IMR-90 (cell line): Measurements from ENCODE around the gene ZNF593. TPM values are rescaled to one million over a fixed set of nuclear protein-coding genes. Genes with fewer than 3 reads are reported as not detected.

Experiments
- ATAC-seq: fragments of 200-7000 bp; cut with Tn5 transposase; 2 replicates; pipeline ENCODE4 v1.9.1; 2020; ENCODE audit warnings: low read depth, mild to moderate bottlenecking, moderate library complexity
- BruUV-seq: library from RNA; stranded (reverse); fragments of 400-500 nt; replicated peaks from 2 replicates; lab custom pipeline; 2021; lab: Mats Ljungman, UMichigan
- CTCF ChIA-PET: fragments of 300-600 bp; formaldehyde crosslinking; extraction: SDS; loops from one replicate; lab custom pipeline; 2021; ENCODE audit warnings: antibody characterized with exemption; lab: Yijun Ruan, JAX
- POLR2A ChIA-PET: fragments of 300-600 bp; sonication (Branson Sonifier 250); formaldehyde crosslinking; loops from one replicate; lab custom pipeline; 2022; ENCODE audit warnings: antibody characterized with exemption; ENCODE audit not compliant: unreplicated experiment; lab: Charles Lee
- DNase-seq: peaks from one replicate; pipeline ENCODE4 v3.0.0; 2013
- H2AFZ ChIP-seq: replicated peaks from 2 replicates; pipeline ENCODE3; 2013; ENCODE audit warnings: low read length, mild to moderate bottlenecking; ENCODE audit not compliant: poor library complexity
- H2AK5ac ChIP-seq: 2 replicates; pipeline ENCODE4 v1.6.1; 2013; ENCODE audit warnings: low read depth, low read length, inconsistent platforms
- H2AK9ac ChIP-seq: replicated peaks from 2 replicates; pipeline ENCODE3; 2013; ENCODE audit warnings: mild to moderate bottlenecking, low read depth, low read length, moderate library complexity; ENCODE audit not compliant: poor library complexity
- H2BK120ac ChIP-seq: 2 replicates; pipeline ENCODE4 v1.6.1; 2013; ENCODE audit warnings: low read depth, low read length, inconsistent platforms
- H2BK15ac ChIP-seq: 3 replicates; pipeline ENCODE4 v1.6.1; 2013; ENCODE audit warnings: low read depth, low read length, inconsistent platforms
- H2BK20ac ChIP-seq: 2 replicates; pipeline ENCODE4 v1.6.1; 2013; ENCODE audit warnings: low read depth, mild to moderate bottlenecking, inconsistent platforms, low read length, moderate library complexity
- H2BK5ac ChIP-seq: 2 replicates; pipeline ENCODE4 v1.6.1; 2013; ENCODE audit warnings: mild to moderate bottlenecking, low read depth, low read length, inconsistent platforms; ENCODE audit not compliant: poor library complexity, severe bottlenecking
- H3K14ac ChIP-seq: replicated peaks from 2 replicates; pipeline ENCODE4 v1.6.1; 2013; ENCODE audit warnings: low read depth, low read length, inconsistent platforms
- H3K18ac ChIP-seq: 2 replicates; pipeline ENCODE4 v1.6.1; 2013; ENCODE audit warnings: low read depth, low read length, control low read depth
- H3K23ac ChIP-seq: 2 replicates; pipeline ENCODE4 v1.6.1; 2013; ENCODE audit warnings: low read depth, low read length, inconsistent platforms
- H3K27ac ChIP-seq: 2 replicates; pipeline ENCODE4 v1.5.1; 2013; ENCODE audit warnings: mild to moderate bottlenecking, control low read depth, low read length; ENCODE audit not compliant: insufficient read depth
- H3K27me3 ChIP-seq: 2 replicates; pipeline ENCODE4 v1.6.1; 2013; ENCODE audit warnings: low read length; ENCODE audit not compliant: control insufficient read depth, insufficient read depth
- H3K36me3 ChIP-seq: 2 replicates; pipeline ENCODE4 v1.6.1; 2013; ENCODE audit warnings: low read length, mixed read lengths; ENCODE audit not compliant: control insufficient read depth, insufficient read depth
- H3K4ac ChIP-seq: 2 replicates; pipeline ENCODE4 v1.6.1; 2013; ENCODE audit warnings: low read depth, low read length, inconsistent platforms
- H3K4me1 ChIP-seq: 2 replicates; pipeline ENCODE4 v1.6.1; 2013; ENCODE audit warnings: low read length, mixed read lengths; ENCODE audit not compliant: control insufficient read depth, insufficient read depth
- H3K4me2 ChIP-seq: 2 replicates; pipeline ENCODE4 v1.6.1; 2013; ENCODE audit warnings: low read depth, mild to moderate bottlenecking, control low read depth, low read length, moderate library complexity
- H3K4me3 ChIP-seq: 2 replicates; pipeline ENCODE4 v1.5.1; 2013; ENCODE audit warnings: low read depth, mild to moderate bottlenecking, control low read depth, low read length, moderate library complexity; ENCODE audit not compliant: insufficient read depth
- H3K56ac ChIP-seq: 2 replicates; pipeline ENCODE4 v1.6.1; 2013; ENCODE audit warnings: low read length, inconsistent platforms; ENCODE audit not compliant: insufficient read depth; ENCODE audit errors: extremely low read depth
- H3K79me1 ChIP-seq, 2 experiments: 2 replicates each; pipeline ENCODE4 v1.6.1; 2013; ENCODE audit warnings: low read length in 2 of 2, inconsistent platforms in 1 of 2, low read depth in 1 of 2
- H3K9ac ChIP-seq: 2 replicates; pipeline ENCODE4 v1.6.1; 2013; ENCODE audit warnings: low read depth, low read length, control low read depth
- H3K9me1 ChIP-seq: 2 replicates; pipeline ENCODE4 v1.6.1; 2013; ENCODE audit warnings: low read length, inconsistent platforms; ENCODE audit not compliant: insufficient read depth
- H3K9me3 ChIP-seq: 2 replicates; pipeline ENCODE4 v1.6.1; 2013; ENCODE audit warnings: low read length; ENCODE audit not compliant: control insufficient read depth, insufficient read depth
- H4K20me1 ChIP-seq: 2 replicates; pipeline ENCODE4 v1.6.1; 2013; ENCODE audit warnings: low read length, inconsistent platforms; ENCODE audit not compliant: insufficient read depth
- H4K5ac ChIP-seq: 2 replicates; pipeline ENCODE4 v1.6.1; 2013; ENCODE audit warnings: mild to moderate bottlenecking, low read depth, low read length, control low read depth
- H4K8ac ChIP-seq, 2 experiments: 2 replicates each; pipeline ENCODE4 v1.6.1; 2013; ENCODE audit warnings: low read depth in 2 of 2, low read length in 2 of 2, control low read depth in 1 of 2, inconsistent platforms in 1 of 2
- H4K91ac ChIP-seq: 2 replicates; pipeline ENCODE4 v1.6.1; 2013; ENCODE audit warnings: low read depth, low read length, inconsistent platforms; ENCODE audit not compliant: insufficient read depth
- CEBPB ChIP-seq: IDR thresholded peaks from 2 replicates; pipeline ENCODE4 v1.6.1; 2012; ENCODE audit warnings: low read depth, low read length, improper control_type of control experiment
- NFE2L2 ChIP-seq: fragments of 150-350 bp; IDR thresholded peaks from 2 replicates; pipeline ENCODE4 v1.6.1; 2016; ENCODE audit warnings: low read depth, mild to moderate bottlenecking, low read length
- SMC3 ChIP-seq: fragments of 150-350 bp; IDR thresholded peaks from 2 replicates; pipeline ENCODE4 v1.6.1; 2016; ENCODE audit warnings: low read depth, mild to moderate bottlenecking, antibody characterized with exemption, low read length, moderate library complexity
- WGBS, 2 experiments: methylation state at CpG; one replicate each; pipeline versions ENCODE4 v1.1.5 to v1.1.7; 2013; ENCODE audit warnings: missing lambda C conversion rate in 2 of 2; ENCODE audit not compliant: insufficient read length in 1 of 2; ENCODE audit errors: extremely low coverage in 2 of 2; 5-methylcytosine and 5-hydroxymethylcytosine counted together
- dilution Hi-C: fragments of 300-500 bp; cut with HindIII; formaldehyde crosslinking; loops from one replicate; pipeline ENCODE4 v1.14.3; 2018; ENCODE audit warnings: low sequenced_read_pairs; ENCODE audit not compliant: unreplicated experiment
- in situ Hi-C: fragments of 300-500 bp; cut with MboI; formaldehyde crosslinking; loops from 3 replicates; pipeline ENCODE4 v1.14.3; 2019; ENCODE audit warnings: low sequenced_read_pairs, inconsistent platforms, mixed read lengths
- intact Hi-C: fragments of 100-400 bp; cut with micrococcal nuclease; formaldehyde crosslinking; loops from 2 replicates; pipeline ENCODE4 v1.10.0; 2022
- polyA plus RNA-seq, 3 experiments: library from polyadenylated mRNA; depleted of rRNA; stranded (reverse); fragments of >200 nt; gene quantifications; 2 replicates each; pipeline ENCODE4 v1.2.3, GENCODE V29; 2012; ENCODE audit warnings: low replicate concordance in 1 of 3
- total RNA-seq: library from RNA; depleted of rRNA; stranded (reverse); fragments of >200 nt; gene quantifications from 2 replicates; pipeline ENCODE4 v1.2.3, GENCODE V29; 2012

ZNF593 gene
- total and polyA plus RNA-seq, 2 of the 4 experiments (the other 2 are of a cell fraction): 22.2 to 57.7 TPM

GRCh38 chr1:26215246-26215645, 45.5 kb downstream of the ZNF593 start:
- H3K4me3 ChIP-seq: no peak overlapping the region
- H3K18ac ChIP-seq: no peak overlapping the region
- intact Hi-C loops: no loop called here
- no peak overlapping the region for H4K8ac ChIP-seq
- no peak overlapping the region for H2AFZ ChIP-seq
- ChIA-PET POLR2A (no interaction called here), CTCF (interaction anchor here (0.7 to 2.4 kb wide), 3 partner anchors 8 to 19 kb away, joined by 3 to 6 read pairs (median 3); partner anchors contain the start of gene CEP85)
- WGBS, 2 experiments: no CpG with 5 or more reads among the region's 3 CpGs
- no peak overlapping the region for H2BK20ac ChIP-seq
- DNase-seq (no peak), ATAC-seq (no peak)
- no peak overlapping the region for H3K56ac ChIP-seq
- H3K27ac ChIP-seq: no peak overlapping the region
- in situ Hi-C loops: no loop called here
- peaks cover 35% of the 10 kb centered on the region for H3K27me3 ChIP-seq
- H2AK9ac ChIP-seq: peak overlapping the region; percentile 65
- H3K79me1 ChIP-seq: no peaks in the 10 kb centered on the region
- H4K91ac ChIP-seq: no peak overlapping the region
- H3K14ac ChIP-seq: no peak overlapping the region
- H3K4ac ChIP-seq: no peak overlapping the region
- BruUV-seq: no TSS peak
- H3K9me3 ChIP-seq: no peaks in the 10 kb centered on the region
- no peak overlapping the region for H2BK5ac ChIP-seq
- no peak overlapping the region for H3K4me2 ChIP-seq
- H2AK5ac ChIP-seq: no peak overlapping the region
- H4K5ac ChIP-seq: no peak overlapping the region
- no peaks in the 10 kb centered on the region for H3K4me1 ChIP-seq
- TF ChIP-seq SMC3 (no peak), CEBPB (no peak), NFE2L2 (no peak)
- H2BK120ac ChIP-seq: no peak overlapping the region
- H3K36me3 ChIP-seq: no peaks in the 10 kb centered on the region
- H3K23ac ChIP-seq: no peak overlapping the region
- dilution Hi-C loops: no loop called here
- H3K9me1 ChIP-seq: no peaks in the 10 kb centered on the region
- H2BK15ac ChIP-seq: no peak overlapping the region
- no peaks in the 10 kb centered on the region for H4K20me1 ChIP-seq
- H3K9ac ChIP-seq: no peak overlapping the region
